ENCODE results near the gene OPRD1.

The OPRD1 gene

DNA sequence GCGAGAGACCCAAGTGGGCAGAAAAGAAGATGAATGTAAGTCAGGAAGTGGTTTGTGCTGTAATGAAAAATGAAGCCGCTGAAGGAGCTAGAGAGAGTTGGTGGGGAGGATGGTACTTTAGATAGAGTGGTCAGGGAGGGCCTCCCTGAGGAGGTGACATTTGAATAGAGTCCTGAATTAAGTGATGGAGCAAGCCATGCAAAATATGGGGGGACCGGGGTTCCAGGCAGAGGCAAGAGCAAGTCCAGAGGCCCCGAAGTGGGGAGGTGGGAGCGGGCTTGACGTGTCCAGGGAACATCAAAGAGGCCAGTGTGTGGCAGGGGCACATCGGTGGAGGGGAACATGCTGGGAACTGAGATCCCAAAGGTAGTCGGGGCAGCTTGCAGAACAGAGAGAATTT, 43.1 kb downstream of the OPRD1 start:
- TF ChIP-seq TCF12 (IDR thresholded peaks at IDR 0.05; ENCODE audit: low read depth) (no peak), YY1 (IDR thresholded peaks at IDR 0.05; ENCODE audit: low read depth) (no peak), ZBTB7A (IDR thresholded peaks at IDR 0.05; ENCODE audit: low read depth) (no peak), NFIC (IDR thresholded peaks at IDR 0.05) (no peak)
- TF ChIP-seq, protein P1, sequence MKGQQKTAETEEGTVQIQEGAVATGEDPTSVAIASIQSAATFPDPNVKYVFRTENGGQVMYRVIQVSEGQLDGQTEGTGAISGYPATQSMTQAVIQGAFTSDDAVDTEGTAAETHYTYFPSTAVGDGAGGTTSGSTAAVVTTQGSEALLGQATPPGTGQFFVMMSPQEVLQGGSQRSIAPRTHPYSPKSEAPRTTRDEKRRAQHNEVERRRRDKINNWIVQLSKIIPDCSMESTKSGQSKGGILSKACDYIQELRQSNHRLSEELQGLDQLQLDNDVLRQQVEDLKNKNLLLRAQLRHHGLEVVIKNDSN (IDR thresholded peaks at IDR 0.05): no peak
- TF ChIP-seq, protein P2, sequence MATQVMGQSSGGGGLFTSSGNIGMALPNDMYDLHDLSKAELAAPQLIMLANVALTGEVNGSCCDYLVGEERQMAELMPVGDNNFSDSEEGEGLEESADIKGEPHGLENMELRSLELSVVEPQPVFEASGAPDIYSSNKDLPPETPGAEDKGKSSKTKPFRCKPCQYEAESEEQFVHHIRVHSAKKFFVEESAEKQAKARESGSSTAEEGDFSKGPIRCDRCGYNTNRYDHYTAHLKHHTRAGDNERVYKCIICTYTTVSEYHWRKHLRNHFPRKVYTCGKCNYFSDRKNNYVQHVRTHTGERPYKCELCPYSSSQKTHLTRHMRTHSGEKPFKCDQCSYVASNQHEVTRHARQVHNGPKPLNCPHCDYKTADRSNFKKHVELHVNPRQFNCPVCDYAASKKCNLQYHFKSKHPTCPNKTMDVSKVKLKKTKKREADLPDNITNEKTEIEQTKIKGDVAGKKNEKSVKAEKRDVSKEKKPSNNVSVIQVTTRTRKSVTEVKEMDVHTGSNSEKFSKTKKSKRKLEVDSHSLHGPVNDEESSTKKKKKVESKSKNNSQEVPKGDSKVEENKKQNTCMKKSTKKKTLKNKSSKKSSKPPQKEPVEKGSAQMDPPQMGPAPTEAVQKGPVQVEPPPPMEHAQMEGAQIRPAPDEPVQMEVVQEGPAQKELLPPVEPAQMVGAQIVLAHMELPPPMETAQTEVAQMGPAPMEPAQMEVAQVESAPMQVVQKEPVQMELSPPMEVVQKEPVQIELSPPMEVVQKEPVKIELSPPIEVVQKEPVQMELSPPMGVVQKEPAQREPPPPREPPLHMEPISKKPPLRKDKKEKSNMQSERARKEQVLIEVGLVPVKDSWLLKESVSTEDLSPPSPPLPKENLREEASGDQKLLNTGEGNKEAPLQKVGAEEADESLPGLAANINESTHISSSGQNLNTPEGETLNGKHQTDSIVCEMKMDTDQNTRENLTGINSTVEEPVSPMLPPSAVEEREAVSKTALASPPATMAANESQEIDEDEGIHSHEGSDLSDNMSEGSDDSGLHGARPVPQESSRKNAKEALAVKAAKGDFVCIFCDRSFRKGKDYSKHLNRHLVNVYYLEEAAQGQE (IDR thresholded peaks at IDR 0.05; ENCODE audit: low read depth): no peak

DNA sequence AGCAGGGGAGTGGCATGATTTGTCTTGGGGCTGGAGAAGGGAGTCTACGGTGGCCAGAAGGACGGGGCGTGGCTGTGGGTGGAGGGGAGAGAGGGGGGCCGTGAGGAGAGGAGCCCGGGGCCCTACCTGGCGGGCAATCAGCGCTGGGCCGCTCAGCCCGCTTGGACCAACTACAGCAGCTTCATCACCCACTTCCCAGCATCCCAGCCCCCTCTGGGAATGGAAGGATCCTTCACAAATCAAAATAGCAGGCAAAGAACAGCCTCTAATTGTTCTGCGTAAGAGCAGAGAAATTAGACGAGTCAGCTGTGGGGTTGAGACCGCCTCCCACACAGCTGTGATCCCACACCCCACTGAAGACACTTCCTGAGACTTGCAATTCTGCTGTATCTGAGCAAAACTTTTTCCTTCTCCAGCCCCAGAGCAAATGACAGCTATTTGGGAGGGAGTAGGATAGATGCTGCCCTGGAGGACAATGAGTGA, 43.5 kb downstream of the OPRD1 start:
- TF ChIP-seq NFIC (IDR thresholded peaks at IDR 0.05): no peak
- TF ChIP-seq TAF1 (IDR thresholded peaks at IDR 0.05; ENCODE audit: low read depth): no peak
- no peak for TF ChIP-seq RAD21 (IDR thresholded peaks at IDR 0.05; ENCODE audit: low read depth)
- no peak for TF ChIP-seq TEAD4 (IDR thresholded peaks at IDR 0.05)
- TF ChIP-seq, protein P2 (IDR thresholded peaks at IDR 0.05; ENCODE audit: low read depth): no peak
- no peak for TF ChIP-seq ZBTB7A (IDR thresholded peaks at IDR 0.05; ENCODE audit: low read depth)
- TF ChIP-seq YY1 (IDR thresholded peaks at IDR 0.05; ENCODE audit: low read depth): no peak
- TF ChIP-seq CEBPB (IDR thresholded peaks at IDR 0.05): no peak
- TF ChIP-seq, protein P3, sequence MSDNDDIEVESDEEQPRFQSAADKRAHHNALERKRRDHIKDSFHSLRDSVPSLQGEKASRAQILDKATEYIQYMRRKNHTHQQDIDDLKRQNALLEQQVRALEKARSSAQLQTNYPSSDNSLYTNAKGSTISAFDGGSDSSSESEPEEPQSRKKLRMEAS (IDR thresholded peaks at IDR 0.05): no peak
- no peak for TF ChIP-seq TCF12 (IDR thresholded peaks at IDR 0.05; ENCODE audit: low read depth)
- no peak for TF ChIP-seq EP300 (IDR thresholded peaks at IDR 0.05; ENCODE audit: borderline replicate concordance)
- no peak for TF ChIP-seq CREB1 (IDR thresholded peaks at IDR 0.05; ENCODE audit: low read depth)
- TF ChIP-seq, protein P1 (IDR thresholded peaks at IDR 0.05): no peak
- no peak for TF ChIP-seq EGR1 (IDR thresholded peaks at IDR 0.05)
- no peak for TF ChIP-seq FOXM1 (IDR thresholded peaks at IDR 0.05; ENCODE audit: borderline replicate concordance, low read depth)

DNA sequence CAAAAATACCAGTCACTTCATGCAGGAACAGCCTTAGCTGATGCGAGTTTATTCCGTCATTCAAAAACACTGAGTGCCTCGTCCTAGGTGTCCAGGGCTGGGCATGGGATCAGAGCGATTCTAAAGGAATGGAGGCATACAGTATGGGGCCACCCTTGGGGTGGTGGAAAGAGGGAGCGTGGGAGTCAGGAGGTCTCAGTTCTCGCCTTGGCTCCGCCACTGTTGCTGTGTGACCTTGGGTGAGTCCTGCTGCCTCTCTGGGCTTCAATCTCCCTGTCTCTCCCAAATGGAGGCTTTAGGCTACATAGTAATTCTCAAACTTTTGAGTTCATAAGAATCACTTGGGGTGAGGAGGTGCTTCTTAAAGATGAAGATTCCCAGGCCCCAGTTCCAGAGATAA, 44.0 kb downstream of the OPRD1 start:
- TF ChIP-seq EGR1 (IDR thresholded peaks at IDR 0.05) (no peak), TEAD4 (IDR thresholded peaks at IDR 0.05) (no peak), TAF1 (IDR thresholded peaks at IDR 0.05; ENCODE audit: low read depth) (no peak), TCF12 (IDR thresholded peaks at IDR 0.05; ENCODE audit: low read depth) (no peak), ZBTB7A (IDR thresholded peaks at IDR 0.05; ENCODE audit: low read depth) (no peak), CREB1 (IDR thresholded peaks at IDR 0.05; ENCODE audit: low read depth) (no peak), CEBPB (IDR thresholded peaks at IDR 0.05) (no peak), NFIC (IDR thresholded peaks at IDR 0.05) (no peak), FOXM1 (IDR thresholded peaks at IDR 0.05; ENCODE audit: borderline replicate concordance, low read depth) (no peak), EP300 (IDR thresholded peaks at IDR 0.05; ENCODE audit: borderline replicate concordance) (no peak), YY1 (IDR thresholded peaks at IDR 0.05; ENCODE audit: low read depth) (no peak), RAD21 (IDR thresholded peaks at IDR 0.05; ENCODE audit: low read depth) (no peak)
- TF ChIP-seq, protein P3 (IDR thresholded peaks at IDR 0.05): no peak
- TF ChIP-seq, protein P2 (IDR thresholded peaks at IDR 0.05; ENCODE audit: low read depth): no peak
- TF ChIP-seq, protein P1 (IDR thresholded peaks at IDR 0.05): no peak

All from Ishikawa (cell line).